HepG2 (cell line): ENCODE measurements around the gene PLD3. TPM values are rescaled to one million over a fixed set of nuclear protein-coding genes. Genes with fewer than 3 reads are reported as not detected.

ENCODE experiments used
- ATF7 ChIP-seq, 2 experiments: fragments of 450-650 bp in 1 of 2; sonication (generic) in 1 of 2; formaldehyde crosslinking in 1 of 2; IDR thresholded peaks; 2 replicates each; pipeline versions ENCODE4 v1.4.0 to v1.6.1; 2016 to 2020; ENCODE audit warnings: antibody characterized with exemption in 1 of 2, mild to moderate bottlenecking in 1 of 2, missing genetic modification reagents in 1 of 2
- KLF11 ChIP-seq: IDR thresholded peaks from 2 replicates; pipeline ENCODE4 v1.6.1; 2016; ENCODE audit warnings: missing compliant biosample characterization
- MIER3 ChIP-seq: IDR thresholded peaks from 2 replicates; pipeline ENCODE4 v1.6.1; 2016; ENCODE audit warnings: missing compliant biosample characterization, borderline replicate concordance
- NFYB ChIP-seq: sonication (generic); formaldehyde crosslinking; IDR thresholded peaks from 2 replicates; pipeline ENCODE4 v1.4.0; 2020; ENCODE audit warnings: missing genetic modification reagents
- PHF8 ChIP-seq: sonication (generic); formaldehyde crosslinking; IDR thresholded peaks from 2 replicates; pipeline ENCODE4 v1.5.0; 2020; ENCODE audit warnings: missing genetic modification reagents
- RBM39 ChIP-seq: fragments of 200-400 bp; formaldehyde crosslinking; IDR thresholded peaks from one replicate; pipeline ENCODE4 v1.6.1; 2018; ENCODE audit warnings: antibody characterized with exemption, mild to moderate bottlenecking, low read depth, low read length; ENCODE audit not compliant: poor library complexity, severe bottlenecking
- SP4 ChIP-seq: sonication (generic); formaldehyde crosslinking; IDR thresholded peaks from 2 replicates; pipeline ENCODE4 v1.8.1; 2023; ENCODE audit warnings: mild to moderate bottlenecking, missing genetic modification reagents
- THAP11 ChIP-seq: IDR thresholded peaks from 2 replicates; pipeline ENCODE4 v1.6.1; 2016; ENCODE audit warnings: missing biosample characterization, missing genetic modification reagents
- THYN1 ChIP-seq: sonication (generic); formaldehyde crosslinking; IDR thresholded peaks from 2 replicates; pipeline ENCODE4 v1.8.1; 2023; ENCODE audit warnings: low read depth, mild to moderate bottlenecking, moderate library complexity, missing genetic modification reagents, borderline replicate concordance
- U2AF2 ChIP-seq: fragments of 200-400 bp; formaldehyde crosslinking; IDR thresholded peaks from 2 replicates; pipeline ENCODE4 v1.6.1; 2017; ENCODE audit warnings: low read depth, mild to moderate bottlenecking, low read length
- ZC3H13 ChIP-seq: sonication (generic); formaldehyde crosslinking; IDR thresholded peaks from 2 replicates; pipeline ENCODE4 v1.8.1; 2023; ENCODE audit warnings: mild to moderate bottlenecking, missing genetic modification reagents, moderate library complexity
- ZNF264 ChIP-seq: sonication (generic); formaldehyde crosslinking; IDR thresholded peaks from 2 replicates; pipeline ENCODE4 v1.4.0; 2020; ENCODE audit warnings: missing genetic modification reagents
- ZNF382 ChIP-seq: sonication (generic); formaldehyde crosslinking; IDR thresholded peaks from 2 replicates; pipeline ENCODE4 v1.5.0; 2020; ENCODE audit warnings: missing genetic modification reagents, mild to moderate bottlenecking, borderline replicate concordance
- ZNF543 ChIP-seq: sonication (generic); formaldehyde crosslinking; IDR thresholded peaks from 2 replicates; pipeline ENCODE4 v1.4.0; 2020; ENCODE audit warnings: mild to moderate bottlenecking, missing genetic modification reagents
- ZNF564 ChIP-seq: sonication (generic); formaldehyde crosslinking; IDR thresholded peaks from 2 replicates; pipeline ENCODE4 v1.8.1; 2023; ENCODE audit warnings: mild to moderate bottlenecking, missing genetic modification reagents
- ZNF749 ChIP-seq: sonication (generic); formaldehyde crosslinking; IDR thresholded peaks from 2 replicates; pipeline ENCODE4 v1.8.0; 2022; ENCODE audit warnings: mild to moderate bottlenecking, missing genetic modification reagents, moderate library complexity, borderline replicate concordance
- ZNF841 ChIP-seq: sonication (generic); formaldehyde crosslinking; IDR thresholded peaks from 2 replicates; pipeline ENCODE4 v1.8.1; 2023; ENCODE audit warnings: missing genetic modification reagents, borderline replicate concordance
- polyA plus RNA-seq, 8 experiments: library from polyadenylated mRNA; depleted of rRNA in 3 of 8; stranded (reverse) in 7 of 8; unstranded in 1 of 8; fragments of >200 nt; fragmentation: Illumina TruSeq in 4 of 8; extraction: Trizol in 4 of 8; gene quantifications; 2 replicates each; pipeline versions ENCODE4 v1.2.1 to v1.2.3, GENCODE V29; 2011 to 2016; ENCODE audit warnings: low read depth in 4 of 8, missing spikeins in 1 of 8, mixed read lengths in 1 of 8; ENCODE audit not compliant: insufficient read depth in 1 of 8
- total RNA-seq, 5 experiments: library from RNA; depleted of rRNA; stranded (reverse); fragments of >200 nt; fragmentation: Illumina TruSeq; extraction: Trizol; gene quantifications; 2 replicates each; pipeline ENCODE4 v1.2.3, GENCODE V29; 2016; ENCODE audit warnings: low read depth in 1 of 5
- TF ChIP-seq, protein P1 (sequence below): sonication (generic); formaldehyde crosslinking; IDR thresholded peaks from 2 replicates; pipeline ENCODE4 v1.5.0; 2020; ENCODE audit warnings: missing genetic modification reagents
- TF ChIP-seq, protein P2 (sequence below): fragments of 450-650 bp; IDR thresholded peaks from 2 replicates; pipeline ENCODE4 v1.6.1; 2016
- TF ChIP-seq, protein P3 (sequence below): IDR thresholded peaks from 2 replicates; pipeline ENCODE4 v1.6.1; 2018; ENCODE audit warnings: missing genetic modification reagents
- TF ChIP-seq, protein P4 (sequence below): sonication (generic); formaldehyde crosslinking; IDR thresholded peaks from 2 replicates; pipeline ENCODE4 v1.8.0; 2022; ENCODE audit warnings: missing genetic modification reagents, low read depth, mild to moderate bottlenecking, borderline replicate concordance
- TF ChIP-seq, protein P5 (sequence below): conservative IDR thresholded peaks from 2 replicates; pipeline ENCODE4 v1.6.1; 2018; ENCODE audit warnings: missing genetic modification reagents
- TF ChIP-seq, protein P6 (sequence below): sonication (generic); formaldehyde crosslinking; IDR thresholded peaks from 2 replicates; pipeline ENCODE4 v1.9.0; 2021; ENCODE audit warnings: missing genetic modification reagents, borderline replicate concordance

The PLD3 gene
- total and polyA plus RNA-seq, 2 of the 13 experiments (the other 11 are each of a cell fraction or from before 2014, with no cell fraction given) = 45.7 to 164 TPM

DNA sequence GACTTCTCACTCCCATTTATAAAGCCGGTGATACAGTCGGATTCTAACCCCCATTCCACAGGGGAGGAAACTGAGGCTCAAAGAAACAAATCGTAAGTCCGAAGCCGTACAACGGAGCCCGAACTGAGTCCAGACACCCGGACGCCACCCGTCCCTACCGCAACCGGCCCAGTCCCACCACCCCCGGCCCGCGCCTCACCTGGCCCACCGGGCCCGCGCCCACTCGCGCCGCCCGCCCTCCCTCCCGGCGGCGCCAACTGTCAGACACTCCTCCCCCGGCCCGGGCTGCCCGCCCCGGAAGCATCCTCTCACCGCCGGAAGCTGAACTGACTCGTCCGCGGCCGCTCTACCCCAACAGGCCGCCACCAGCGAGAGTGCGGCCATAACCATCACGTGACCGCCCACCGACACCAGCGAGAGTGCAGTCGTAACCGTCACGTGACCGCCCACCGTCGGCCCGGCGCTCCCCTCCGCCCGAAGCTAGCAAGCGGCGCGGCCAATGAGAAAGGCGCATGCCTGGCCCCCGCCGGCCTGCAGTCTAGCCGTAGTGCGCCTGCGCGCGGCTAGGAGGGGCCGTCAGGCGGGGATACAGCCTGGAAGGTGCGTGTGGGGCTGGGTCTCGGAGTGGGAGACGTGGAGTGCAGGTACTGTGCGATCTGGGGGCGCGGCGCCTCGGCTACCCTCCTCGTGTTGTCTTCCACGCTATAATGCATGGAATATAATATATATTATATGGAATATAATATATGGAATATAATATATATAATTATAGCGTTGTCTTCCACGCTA, at the start of gene PLD3, which contains the start of gene C19orf47 (continued):
- TF ChIP-seq ZC3H13 (peak; percentile 62; the same call in 1 of the 2 replicates), PHF8 (CRISPR knock-in tag) (peak; percentile 60), ZNF264 (CRISPR knock-in tag) (0 out of 2 replicates have a peak, but pooled peaks have one; percentile 38), ZNF382 (no peak), ZNF564 (no peak), ZNF841 (no peak), ZNF543 (CRISPR knock-in tag) (peak; percentile 21; the same call in 1 of the 2 replicates), KLF11 (CRISPR knock-in tag) (no peak), THAP11 (CRISPR knock-in tag) (peak; percentile 95), THYN1 (CRISPR knock-in tag) (no peak), ZNF749 (CRISPR knock-in tag) (no peak), ATF7 (IDR thresholded peaks at IDR 0.05) (no peak), ATF7 (CRISPR knock-in tag; IDR thresholded peaks at IDR 0.05) (0 out of 2 replicates have a peak, but pooled peaks have one; percentile 33), RBM39 (peak; percentile 57), U2AF2 (no peak), NFYB (CRISPR knock-in tag) (peak; percentile 80), MIER3 (CRISPR knock-in tag) (peak; percentile 81; the same call in 1 of the 2 replicates), SP4 (CRISPR knock-in tag) (peak; percentile 30; the same call in 1 of the 2 replicates)
- TF ChIP-seq, protein P1, sequence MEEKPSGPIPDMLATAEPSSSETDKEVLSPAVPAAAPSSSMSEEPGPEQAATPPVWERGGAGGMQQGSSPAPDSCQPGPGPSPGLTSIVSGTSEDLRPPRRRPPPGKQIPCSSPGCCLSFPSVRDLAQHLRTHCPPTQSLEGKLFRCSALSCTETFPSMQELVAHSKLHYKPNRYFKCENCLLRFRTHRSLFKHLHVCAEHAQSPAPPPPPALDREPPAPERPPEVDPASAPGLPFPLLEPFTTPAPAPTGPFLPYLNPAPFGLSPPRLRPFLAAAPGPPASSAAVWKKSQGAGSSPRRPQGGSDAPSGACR (CRISPR knock-in tag) = peak; percentile 50; the same call in 1 of the 2 replicates
- TF ChIP-seq, protein P2, sequence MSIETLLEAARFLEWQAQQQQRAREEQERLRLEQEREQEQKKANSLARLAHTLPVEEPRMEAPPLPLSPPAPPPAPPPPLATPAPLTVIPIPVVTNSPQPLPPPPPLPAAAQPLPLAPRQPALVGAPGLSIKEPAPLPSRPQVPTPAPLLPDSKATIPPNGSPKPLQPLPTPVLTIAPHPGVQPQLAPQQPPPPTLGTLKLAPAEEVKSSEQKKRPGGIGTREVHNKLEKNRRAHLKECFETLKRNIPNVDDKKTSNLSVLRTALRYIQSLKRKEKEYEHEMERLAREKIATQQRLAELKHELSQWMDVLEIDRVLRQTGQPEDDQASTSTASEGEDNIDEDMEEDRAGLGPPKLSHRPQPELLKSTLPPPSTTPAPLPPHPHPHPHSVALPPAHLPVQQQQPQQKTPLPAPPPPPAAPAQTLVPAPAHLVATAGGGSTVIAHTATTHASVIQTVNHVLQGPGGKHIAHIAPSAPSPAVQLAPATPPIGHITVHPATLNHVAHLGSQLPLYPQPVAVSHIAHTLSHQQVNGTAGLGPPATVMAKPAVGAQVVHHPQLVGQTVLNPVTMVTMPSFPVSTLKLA = peak; percentile 89
- TF ChIP-seq, protein P3, sequence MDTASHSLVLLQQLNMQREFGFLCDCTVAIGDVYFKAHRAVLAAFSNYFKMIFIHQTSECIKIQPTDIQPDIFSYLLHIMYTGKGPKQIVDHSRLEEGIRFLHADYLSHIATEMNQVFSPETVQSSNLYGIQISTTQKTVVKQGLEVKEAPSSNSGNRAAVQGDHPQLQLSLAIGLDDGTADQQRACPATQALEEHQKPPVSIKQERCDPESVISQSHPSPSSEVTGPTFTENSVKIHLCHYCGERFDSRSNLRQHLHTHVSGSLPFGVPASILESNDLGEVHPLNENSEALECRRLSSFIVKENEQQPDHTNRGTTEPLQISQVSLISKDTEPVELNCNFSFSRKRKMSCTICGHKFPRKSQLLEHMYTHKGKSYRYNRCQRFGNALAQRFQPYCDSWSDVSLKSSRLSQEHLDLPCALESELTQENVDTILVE (CRISPR knock-in tag) = peak; percentile 97
- TF ChIP-seq, protein P4, sequence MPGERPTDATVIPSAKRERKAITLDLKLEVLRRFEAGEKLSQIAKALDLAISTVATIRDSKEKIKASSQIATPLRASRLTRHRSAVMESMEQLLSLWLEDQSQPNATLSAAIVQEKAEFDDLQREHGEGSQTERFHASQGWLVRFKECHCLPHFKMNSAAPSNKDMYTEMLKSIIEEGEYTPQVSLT (CRISPR knock-in tag) = no peak
- TF ChIP-seq, protein P5, sequence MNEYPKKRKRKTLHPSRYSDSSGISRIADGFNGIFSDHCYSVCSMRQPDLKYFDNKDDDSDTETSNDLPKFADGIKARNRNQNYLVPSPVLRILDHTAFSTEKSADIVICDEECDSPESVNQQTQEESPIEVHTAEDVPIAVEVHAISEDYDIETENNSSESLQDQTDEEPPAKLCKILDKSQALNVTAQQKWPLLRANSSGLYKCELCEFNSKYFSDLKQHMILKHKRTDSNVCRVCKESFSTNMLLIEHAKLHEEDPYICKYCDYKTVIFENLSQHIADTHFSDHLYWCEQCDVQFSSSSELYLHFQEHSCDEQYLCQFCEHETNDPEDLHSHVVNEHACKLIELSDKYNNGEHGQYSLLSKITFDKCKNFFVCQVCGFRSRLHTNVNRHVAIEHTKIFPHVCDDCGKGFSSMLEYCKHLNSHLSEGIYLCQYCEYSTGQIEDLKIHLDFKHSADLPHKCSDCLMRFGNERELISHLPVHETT (CRISPR knock-in tag) = peak; percentile 97
- TF ChIP-seq, protein P6, sequence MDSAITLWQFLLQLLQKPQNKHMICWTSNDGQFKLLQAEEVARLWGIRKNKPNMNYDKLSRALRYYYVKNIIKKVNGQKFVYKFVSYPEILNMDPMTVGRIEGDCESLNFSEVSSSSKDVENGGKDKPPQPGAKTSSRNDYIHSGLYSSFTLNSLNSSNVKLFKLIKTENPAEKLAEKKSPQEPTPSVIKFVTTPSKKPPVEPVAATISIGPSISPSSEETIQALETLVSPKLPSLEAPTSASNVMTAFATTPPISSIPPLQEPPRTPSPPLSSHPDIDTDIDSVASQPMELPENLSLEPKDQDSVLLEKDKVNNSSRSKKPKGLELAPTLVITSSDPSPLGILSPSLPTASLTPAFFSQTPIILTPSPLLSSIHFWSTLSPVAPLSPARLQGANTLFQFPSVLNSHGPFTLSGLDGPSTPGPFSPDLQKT = no peak
